IPS-18a (cell line): ENCODE results near the gene CEP89.
"Not testable (repeated sequence)": the region's sequence is repeated elsewhere in the genome, so short reads cannot be mapped to it uniquely, and the experiment has no call there.

Source experiments
- H3K27ac ChIP-seq: one replicate; pipeline ENCODE4 v1.5.1; 2013; ENCODE audit warnings: low read length
- H3K27me3 ChIP-seq: one replicate; pipeline ENCODE4 v1.6.1; 2013; ENCODE audit warnings: mild to moderate bottlenecking, low read length; ENCODE audit not compliant: control insufficient read depth, insufficient read depth
- H3K36me3 ChIP-seq: one replicate; pipeline ENCODE4 v1.6.1; 2013; ENCODE audit warnings: low read depth, low read length; ENCODE audit not compliant: control insufficient read depth
- H3K4me1 ChIP-seq: one replicate; pipeline ENCODE4 v1.6.1; 2013; ENCODE audit warnings: low read depth, low read length; ENCODE audit not compliant: control insufficient read depth
- H3K4me3 ChIP-seq: one replicate; pipeline ENCODE4 v1.5.1; 2013; ENCODE audit warnings: low read length
- H3K9ac ChIP-seq: one replicate; pipeline ENCODE4 v1.6.1; 2013; ENCODE audit warnings: mild to moderate bottlenecking, low read length, moderate library complexity
- H3K9me3 ChIP-seq: one replicate; pipeline ENCODE4 v1.6.1; 2013; ENCODE audit warnings: low read depth, low read length; ENCODE audit not compliant: control insufficient read depth

The CEP89 gene

DNA sequence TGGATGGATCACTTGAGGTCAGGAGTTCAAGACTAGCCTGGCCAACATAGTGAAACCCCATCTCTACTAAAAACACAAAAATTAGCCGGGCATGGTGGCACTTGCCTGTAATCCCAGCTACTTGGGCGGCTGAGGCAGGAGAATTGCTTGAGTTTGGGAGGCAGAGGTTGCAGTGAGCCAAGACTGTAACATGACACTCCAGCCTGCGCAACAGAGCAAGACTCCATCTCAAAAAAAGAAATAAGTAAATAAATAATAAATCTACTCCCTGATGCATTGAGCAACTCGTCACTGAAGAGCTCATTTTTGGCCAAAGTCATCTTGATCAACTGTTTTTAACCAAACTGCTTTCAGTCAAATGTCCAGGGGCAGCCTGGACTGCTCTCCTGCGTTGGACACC is 30.5 kb downstream of the CEP89 start:
- H3K9ac ChIP-seq, H3K4me1 ChIP-seq, H3K27me3 ChIP-seq, H3K9me3 ChIP-seq, H3K36me3 ChIP-seq, H3K4me3 ChIP-seq, H3K27ac ChIP-seq: not testable (repeated sequence)

DNA sequence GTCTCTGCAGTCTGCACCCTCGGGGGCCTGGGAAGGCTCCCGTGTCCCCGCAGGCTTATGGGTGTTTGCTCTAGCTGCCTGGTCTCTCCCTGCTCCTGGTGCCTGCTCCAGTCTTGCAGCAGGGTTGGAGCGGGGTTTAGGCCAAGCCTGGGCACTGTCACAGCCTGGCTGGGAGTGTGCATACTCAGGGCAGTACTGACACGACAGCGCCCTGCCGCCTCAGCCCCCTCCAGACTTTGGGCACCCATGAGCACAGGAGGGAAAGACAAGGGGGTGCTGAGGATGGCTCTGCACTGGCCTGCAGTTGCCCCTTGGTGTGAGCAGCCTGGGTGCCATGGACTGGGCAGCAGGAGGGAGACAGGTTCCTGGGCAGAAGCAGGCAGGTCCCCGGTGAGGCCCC is 35.7 kb downstream of the CEP89 start:
- Histone ChIP-seq H3K27me3 (no peaks in the 10 kb centered on the region), H3K27ac (no peak overlapping the region), H3K36me3 (peaks cover 4% of the 10 kb centered on the region), H3K4me3 (no peak overlapping the region), H3K9ac (no peak overlapping the region), H3K4me1 (no peaks in the 10 kb centered on the region), H3K9me3 (no peaks in the 10 kb centered on the region)

DNA sequence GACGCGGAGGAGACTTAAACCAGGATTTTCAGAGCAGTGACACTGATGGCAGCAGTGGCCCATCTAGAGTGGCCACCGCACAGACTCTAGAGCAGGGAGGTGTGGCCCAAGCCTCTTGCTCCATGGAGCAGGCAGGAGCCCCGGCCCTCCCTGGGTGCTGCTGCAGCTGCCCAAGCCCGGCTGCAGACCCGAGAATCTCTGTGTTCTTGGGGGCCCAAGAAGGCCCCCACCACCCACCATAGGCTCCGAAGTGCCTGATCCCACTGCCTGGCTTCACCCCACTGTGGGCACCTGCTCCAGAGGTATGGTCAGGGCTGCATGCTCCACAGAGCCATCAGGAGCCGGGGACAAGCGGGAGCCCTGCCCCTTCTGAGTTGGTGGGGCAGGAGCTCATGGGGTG is 36.1 kb downstream of the CEP89 start:
- Histone ChIP-seq H3K4me3 (no peak overlapping the region), H3K9me3 (no peaks in the 10 kb centered on the region), H3K36me3 (peaks cover 4% of the 10 kb centered on the region), H3K4me1 (no peaks in the 10 kb centered on the region), H3K27ac (no peak overlapping the region), H3K27me3 (no peaks in the 10 kb centered on the region), H3K9ac (no peak overlapping the region)

DNA sequence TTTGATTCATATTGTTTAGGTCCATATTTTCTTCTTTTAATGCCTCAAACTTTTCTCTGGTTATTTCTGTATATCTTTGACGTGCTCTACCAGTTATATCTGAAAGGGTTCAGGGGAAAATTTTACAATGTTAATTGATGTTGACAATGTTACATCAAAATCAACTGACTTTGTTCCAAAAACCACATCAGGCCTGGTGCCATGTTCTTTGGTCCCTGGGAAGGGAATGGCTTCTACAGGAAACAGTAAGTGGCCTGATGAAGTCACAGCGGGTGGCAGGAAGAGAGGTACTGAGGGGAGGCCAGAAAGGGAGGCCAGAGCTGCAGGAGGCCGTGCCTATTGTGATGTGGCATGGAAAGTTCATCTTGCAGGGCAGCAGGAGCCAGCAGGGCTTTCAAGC is 38.2 kb downstream of the CEP89 start:
- no peak overlapping the region for H3K4me3 ChIP-seq
- H3K36me3 ChIP-seq: peaks cover 4% of the 10 kb centered on the region
- no peaks in the 10 kb centered on the region for H3K9me3 ChIP-seq
- H3K27ac ChIP-seq: no peak overlapping the region
- no peaks in the 10 kb centered on the region for H3K4me1 ChIP-seq
- no peak overlapping the region for H3K9ac ChIP-seq
- H3K27me3 ChIP-seq: no peaks in the 10 kb centered on the region

DNA sequence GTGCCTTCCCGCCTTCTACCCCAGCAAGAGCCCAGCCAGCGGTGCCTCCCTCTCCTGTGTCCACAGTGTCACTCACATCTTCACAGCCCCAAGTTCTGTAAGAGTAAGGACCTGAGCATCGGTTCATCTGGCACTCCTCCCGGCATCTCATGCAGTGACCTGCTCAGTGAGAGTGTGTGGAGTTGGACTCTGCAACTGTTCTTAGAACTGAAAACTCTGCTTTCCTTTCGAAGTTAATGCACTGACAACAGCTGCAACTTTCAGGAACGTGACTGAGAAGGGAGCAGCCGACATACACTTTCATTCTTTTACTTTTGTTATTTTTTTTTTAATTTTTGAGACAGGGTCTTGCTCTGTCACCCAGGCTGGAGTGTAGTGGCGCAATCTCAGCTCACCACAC is 41.2 kb downstream of the CEP89 start:
- no peak overlapping the region for H3K9ac ChIP-seq
- H3K9me3 ChIP-seq: no peaks in the 10 kb centered on the region
- H3K4me1 ChIP-seq: no peaks in the 10 kb centered on the region
- H3K27ac ChIP-seq: no peak overlapping the region
- H3K27me3 ChIP-seq: no peaks in the 10 kb centered on the region
- H3K4me3 ChIP-seq: no peak overlapping the region
- peaks cover 4% of the 10 kb centered on the region for H3K36me3 ChIP-seq

DNA sequence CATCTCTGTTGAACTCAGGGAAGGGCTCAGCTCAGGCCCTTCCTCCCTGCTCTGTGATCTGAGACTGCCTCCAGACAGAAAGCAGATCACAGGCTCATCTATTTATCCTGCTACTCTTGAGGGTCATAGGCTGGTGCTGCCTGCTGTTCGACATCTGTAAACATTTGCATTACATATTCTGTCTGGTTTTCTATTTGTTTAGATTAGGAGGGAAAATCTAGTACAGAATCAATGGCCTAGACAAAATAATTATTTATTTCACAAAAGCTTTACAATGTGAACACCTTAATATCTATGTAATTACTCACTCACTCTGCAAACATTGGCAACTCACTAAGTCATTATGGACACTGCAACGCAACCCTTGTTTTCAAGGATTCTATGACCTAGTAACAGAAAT is 43.0 kb downstream of the CEP89 start:
- no peak overlapping the region for H3K4me3 ChIP-seq
- no peak overlapping the region for H3K27ac ChIP-seq
- no peak overlapping the region for H3K9ac ChIP-seq
- peaks cover 8% of the 10 kb centered on the region for H3K36me3 ChIP-seq
- H3K27me3 ChIP-seq: no peaks in the 10 kb centered on the region
- no peaks in the 10 kb centered on the region for H3K4me1 ChIP-seq
- H3K9me3 ChIP-seq: no peaks in the 10 kb centered on the region

DNA sequence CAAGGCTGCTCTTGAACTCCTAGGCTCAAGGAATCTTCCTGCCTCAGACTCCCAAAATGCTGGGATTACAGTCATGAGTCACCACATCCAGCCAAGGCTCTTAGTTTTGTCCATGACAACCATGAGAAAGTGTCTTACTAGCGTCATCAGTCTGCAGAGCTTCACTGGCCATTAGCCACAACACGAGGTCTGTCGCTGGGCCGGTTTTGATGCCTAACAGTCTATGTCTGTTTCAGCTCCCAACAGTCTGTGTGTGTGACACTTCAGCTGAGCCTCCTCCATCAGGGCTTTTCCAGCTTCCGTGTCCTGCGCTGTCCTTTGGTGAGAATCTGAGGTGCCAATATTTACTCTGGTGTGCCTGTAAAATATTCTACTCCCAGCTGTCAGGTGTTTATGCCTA is 47.6 kb downstream of the CEP89 start:
- H3K27ac ChIP-seq: no peak overlapping the region
- H3K9me3 ChIP-seq: no peaks in the 10 kb centered on the region
- H3K36me3 ChIP-seq: peaks cover 4% of the 10 kb centered on the region
- no peak overlapping the region for H3K4me3 ChIP-seq
- H3K4me1 ChIP-seq: no peaks in the 10 kb centered on the region
- H3K9ac ChIP-seq: no peak overlapping the region
- no peaks in the 10 kb centered on the region for H3K27me3 ChIP-seq

DNA sequence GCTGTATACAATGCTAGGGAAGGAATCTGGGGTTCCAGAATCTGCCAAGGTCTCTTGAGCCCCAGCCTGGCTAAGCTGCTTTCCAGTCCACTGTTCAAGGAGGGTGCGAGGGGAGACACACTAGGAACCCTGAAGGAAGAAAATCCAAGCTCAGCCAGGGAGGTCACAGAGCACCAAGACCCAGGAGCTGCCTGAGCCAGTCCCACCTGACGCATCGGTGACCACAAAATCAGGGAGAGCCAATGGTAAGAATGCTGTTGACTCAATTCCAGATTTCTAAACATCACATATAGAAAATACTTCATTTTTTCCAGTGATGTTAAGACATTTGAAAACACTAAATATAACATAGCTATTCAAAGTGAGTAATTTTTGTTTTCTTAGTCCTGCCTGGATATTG is 50.1 kb downstream of the CEP89 start:
- no peak overlapping the region for H3K4me3 ChIP-seq
- H3K27me3 ChIP-seq: no peaks in the 10 kb centered on the region
- no peak overlapping the region for H3K9ac ChIP-seq
- H3K9me3 ChIP-seq: no peaks in the 10 kb centered on the region
- H3K4me1 ChIP-seq: peaks cover 10% of the 10 kb centered on the region
- peaks cover 4% of the 10 kb centered on the region for H3K36me3 ChIP-seq
- H3K27ac ChIP-seq: no peak overlapping the region

DNA sequence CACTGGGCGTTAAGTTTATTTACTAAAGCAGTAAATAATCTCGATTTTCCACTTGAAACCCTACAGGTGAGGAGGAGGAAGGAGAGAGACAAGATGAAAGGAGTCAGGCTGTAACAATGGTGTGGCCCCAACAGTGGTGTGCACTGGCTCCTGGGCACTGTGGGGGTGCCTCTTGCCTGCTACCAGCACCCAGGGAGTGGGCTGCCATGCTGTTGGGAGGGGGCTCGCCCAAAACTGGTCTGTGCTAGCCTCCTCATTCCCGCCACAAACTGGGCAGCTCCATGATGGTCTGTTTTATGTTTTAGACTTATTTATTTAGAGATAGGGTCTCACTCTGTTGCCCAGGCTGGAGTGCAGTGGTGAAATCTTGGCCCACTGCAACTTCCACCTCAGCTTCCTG is 52.4 kb downstream of the CEP89 start:
- H3K4me3 ChIP-seq: no peak overlapping the region
- no peak overlapping the region for H3K27ac ChIP-seq
- H3K9me3 ChIP-seq: no peaks in the 10 kb centered on the region
- H3K9ac ChIP-seq: no peak overlapping the region
- H3K4me1 ChIP-seq: peaks cover 10% of the 10 kb centered on the region
- no peaks in the 10 kb centered on the region for H3K27me3 ChIP-seq
- peaks cover 4% of the 10 kb centered on the region for H3K36me3 ChIP-seq

DNA sequence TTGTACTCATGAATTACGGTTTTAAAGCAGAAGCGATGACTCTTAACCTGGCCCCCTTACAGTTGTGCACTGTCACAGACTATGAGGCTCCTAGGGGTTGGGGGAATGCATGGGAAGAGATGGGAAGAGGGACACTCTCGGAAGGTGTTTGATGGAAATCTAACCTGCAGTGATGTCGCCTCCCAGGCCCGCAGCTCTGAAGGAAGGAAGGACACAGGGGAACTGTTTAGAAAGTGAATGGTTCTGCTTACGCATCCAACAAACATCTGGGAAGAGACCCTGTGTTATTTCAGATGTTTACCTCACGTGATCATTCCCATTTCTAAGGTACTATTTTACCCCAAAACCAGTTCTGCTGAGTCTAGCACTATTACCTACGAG is 54.2 kb downstream of the CEP89 start:
- H3K4me3 ChIP-seq: no peak overlapping the region
- peaks cover 10% of the 10 kb centered on the region for H3K4me1 ChIP-seq
- H3K9me3 ChIP-seq: no peaks in the 10 kb centered on the region
- H3K27ac ChIP-seq: no peak overlapping the region
- H3K9ac ChIP-seq: no peak overlapping the region
- no peaks in the 10 kb centered on the region for H3K36me3 ChIP-seq
- H3K27me3 ChIP-seq: no peaks in the 10 kb centered on the region

DNA sequence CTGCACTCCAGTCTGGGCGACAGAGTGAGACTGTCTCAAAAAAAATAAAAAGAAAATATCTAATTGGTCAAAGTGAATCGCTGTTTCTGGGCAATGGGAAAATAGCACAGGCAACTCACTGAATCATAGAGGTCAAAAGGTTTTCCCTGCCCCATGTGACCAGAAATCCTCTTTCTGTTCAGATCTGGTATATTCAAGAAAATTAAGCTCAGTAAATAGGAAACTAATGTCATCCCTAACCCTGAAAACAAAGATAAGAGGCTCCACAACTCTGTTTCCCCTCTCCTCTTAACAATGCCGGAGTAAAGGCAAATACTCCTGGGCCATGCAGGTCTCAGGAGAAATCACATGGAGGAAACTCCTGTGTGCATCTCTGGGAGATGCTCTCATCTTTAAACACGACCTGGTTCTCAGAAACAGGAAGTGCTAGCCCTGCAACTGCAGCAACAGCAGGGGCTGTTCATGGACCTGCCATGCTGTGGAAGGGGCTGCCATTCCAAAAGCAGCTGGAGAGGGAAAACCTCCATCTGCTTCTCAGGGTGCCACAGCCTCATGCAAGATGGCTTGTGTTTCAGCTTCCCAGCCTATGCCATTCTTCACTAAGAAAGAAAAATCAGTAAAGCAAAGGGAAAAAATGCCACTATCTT is 54.7 kb downstream of the CEP89 start:
- Histone ChIP-seq H3K4me1 (peaks cover 10% of the 10 kb centered on the region), H3K36me3 (no peaks in the 10 kb centered on the region), H3K9me3 (no peaks in the 10 kb centered on the region), H3K27me3 (no peaks in the 10 kb centered on the region), H3K9ac (no peak overlapping the region), H3K4me3 (no peak overlapping the region), H3K27ac (no peak overlapping the region)

DNA sequence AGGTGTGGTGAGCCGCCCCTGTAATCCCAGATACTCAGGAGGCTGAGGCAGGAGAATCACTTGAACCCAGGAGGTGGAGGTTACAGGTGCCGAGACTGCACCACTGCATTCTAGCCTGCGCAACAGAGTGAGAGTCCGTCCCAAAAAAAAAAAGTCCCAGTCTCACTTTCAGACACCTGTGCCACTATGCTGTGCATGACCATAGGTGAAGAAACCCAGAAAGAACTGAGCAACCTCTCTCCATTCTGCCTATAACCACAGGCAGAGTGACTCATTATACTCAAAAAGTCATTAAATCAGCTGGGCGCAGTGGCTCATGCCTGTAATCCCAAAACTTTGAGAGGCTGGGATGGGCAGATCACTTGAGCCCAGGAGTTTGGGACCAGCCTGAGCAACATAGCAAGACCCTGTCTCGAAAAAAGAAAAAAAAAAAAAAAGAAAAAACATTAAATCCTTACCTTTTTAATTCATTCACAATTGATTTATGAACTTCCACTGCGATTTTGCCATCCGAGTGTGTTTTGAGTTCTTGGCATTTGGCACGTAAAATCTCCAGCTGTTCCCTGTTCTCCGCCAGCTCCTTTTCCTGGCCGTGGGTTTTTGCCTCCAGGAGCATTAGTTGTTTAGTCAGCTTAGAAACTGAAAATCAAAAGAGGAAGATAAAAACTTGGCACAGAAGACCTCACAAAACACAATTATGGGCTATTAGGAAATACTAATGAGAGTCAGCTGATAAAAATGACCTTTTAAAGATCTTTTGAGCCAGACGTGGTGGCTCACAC is 56.7 kb downstream of the CEP89 start:
- no peaks in the 10 kb centered on the region for H3K36me3 ChIP-seq
- no peak overlapping the region for H3K4me3 ChIP-seq
- peaks cover 10% of the 10 kb centered on the region for H3K4me1 ChIP-seq
- H3K27me3 ChIP-seq: no peaks in the 10 kb centered on the region
- H3K9me3 ChIP-seq: no peaks in the 10 kb centered on the region
- no peak overlapping the region for H3K9ac ChIP-seq
- H3K27ac ChIP-seq: no peak overlapping the region
